GM21423 (cell line): Measurements from ENCODE around the gene CACNA2D3.

ENCODE experiments used
- ATAC-seq: cut with Tn5 transposase; IDR thresholded peaks from one replicate; pipeline ENCODE4 v1.9.1; 2021; ENCODE audit warnings: mild to moderate bottlenecking, moderate library complexity; ENCODE audit not compliant: unreplicated experiment

CACNA2D3 gene

DNA sequence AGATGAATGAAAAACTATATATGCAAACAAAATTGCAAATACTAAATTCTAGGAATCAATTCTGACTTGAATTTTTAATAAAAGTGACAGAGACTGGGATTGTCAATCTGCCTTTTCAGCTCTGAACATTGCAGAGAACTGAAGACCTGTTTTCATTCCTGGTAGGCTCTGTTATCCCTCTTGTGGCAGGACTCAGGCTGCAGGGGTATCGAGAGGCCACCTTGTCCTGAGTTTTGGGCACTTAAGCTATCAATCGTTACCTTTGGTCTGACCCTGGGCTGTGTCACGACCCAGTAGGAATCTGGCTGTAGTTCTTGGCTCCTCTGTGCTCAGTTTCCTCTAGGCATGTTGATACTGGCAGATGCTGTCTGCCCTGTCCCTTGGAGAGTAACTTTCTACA is 238.0 kb downstream of the CACNA2D3 start:
- ATAC-seq: no peak

DNA sequence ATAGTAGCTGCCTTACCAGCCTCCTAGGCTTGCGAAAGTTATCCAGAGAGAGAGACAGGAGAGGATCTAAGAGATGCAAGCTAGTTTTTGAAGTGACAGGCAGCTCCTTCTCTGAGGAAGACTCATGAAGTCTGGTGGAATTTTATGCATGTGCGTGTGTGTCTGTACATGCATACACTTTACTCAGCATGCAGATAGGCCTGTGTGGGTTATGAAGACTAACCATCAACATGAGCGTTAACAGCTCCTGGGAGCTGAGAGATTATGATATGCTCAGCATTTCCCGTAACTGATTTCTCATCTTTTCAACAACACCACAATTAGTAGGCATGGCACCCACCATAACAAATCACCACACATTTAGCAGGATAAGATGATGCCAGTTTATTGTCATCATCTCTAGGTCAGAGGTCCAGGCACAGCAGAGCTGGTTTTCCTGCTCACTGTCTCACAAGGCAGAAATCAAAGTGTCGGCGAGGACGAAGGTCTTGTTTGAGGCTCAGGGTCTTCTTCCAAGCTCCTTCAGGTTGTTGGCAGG is 239.5 kb downstream of the CACNA2D3 start:
- ATAC-seq: no peak

GRCh38 chr3:54366007-54366750 is 243.8 kb downstream of the CACNA2D3 start:
- ATAC-seq: no peak

DNA sequence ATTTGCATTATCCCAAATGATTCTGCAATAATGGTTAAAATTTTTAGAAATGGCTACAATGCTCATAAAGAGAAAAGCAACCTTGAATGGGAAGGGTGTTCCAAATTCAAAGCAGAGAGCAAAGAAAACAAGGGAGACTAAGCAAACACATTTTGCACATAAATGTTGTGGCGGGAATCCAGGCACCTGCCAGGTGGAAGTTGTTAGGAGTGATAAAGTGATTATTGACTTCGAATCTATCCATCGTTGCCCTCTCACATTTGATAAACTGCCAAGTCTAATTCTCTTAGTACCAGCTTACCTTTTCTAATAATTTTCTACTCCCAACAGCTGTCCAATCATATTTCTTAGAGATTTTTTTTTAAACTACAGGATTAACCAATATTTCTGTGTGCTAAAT is 244.5 kb downstream of the CACNA2D3 start:
- ATAC-seq: no peak

GRCh38 chr3:54372232-54372631 is 249.9 kb downstream of the CACNA2D3 start:
- ATAC-seq: no peak

DNA sequence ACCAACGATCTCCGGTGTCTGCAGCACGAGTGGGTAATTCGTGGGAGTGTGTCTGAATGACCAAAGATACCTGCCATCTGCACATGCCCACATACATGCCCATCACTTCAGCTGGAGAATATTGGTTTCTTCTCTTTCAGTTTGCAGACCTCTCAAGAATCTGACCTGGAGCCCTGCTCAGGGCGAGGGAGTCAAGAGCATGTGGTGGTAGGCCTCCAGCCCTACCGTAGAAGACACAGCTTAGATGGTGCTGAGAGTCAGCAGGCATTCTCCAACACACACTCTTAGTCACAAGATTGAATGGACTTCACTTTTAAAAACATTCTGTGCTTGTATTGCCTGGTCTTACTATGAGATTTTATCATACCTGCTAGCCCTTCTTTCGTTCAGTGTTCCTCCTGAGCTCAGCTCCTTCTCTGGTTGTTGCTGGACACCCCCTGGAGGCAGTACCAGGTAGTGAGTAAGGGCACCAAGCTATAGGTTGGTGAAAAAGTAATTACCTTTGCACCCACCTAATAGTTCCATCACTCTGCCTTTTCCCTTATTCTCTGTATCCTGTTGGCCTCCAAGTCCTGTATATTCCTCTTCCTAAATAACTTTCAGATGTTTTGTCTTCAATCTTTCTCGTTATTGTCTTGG is 252.0 kb downstream of the CACNA2D3 start:
- no peak for ATAC-seq

GRCh38 chr3:54376142-54376807 is 253.9 kb downstream of the CACNA2D3 start:
- no peak for ATAC-seq

- ATAC-seq: no peak
Measured at GRCh38 chr3:54376939-54377578, 254.7 kb downstream of the CACNA2D3 start.

GRCh38 chr3:54378184-54378583 is 255.8 kb downstream of the CACNA2D3 start:
- ATAC-seq: no peak

DNA sequence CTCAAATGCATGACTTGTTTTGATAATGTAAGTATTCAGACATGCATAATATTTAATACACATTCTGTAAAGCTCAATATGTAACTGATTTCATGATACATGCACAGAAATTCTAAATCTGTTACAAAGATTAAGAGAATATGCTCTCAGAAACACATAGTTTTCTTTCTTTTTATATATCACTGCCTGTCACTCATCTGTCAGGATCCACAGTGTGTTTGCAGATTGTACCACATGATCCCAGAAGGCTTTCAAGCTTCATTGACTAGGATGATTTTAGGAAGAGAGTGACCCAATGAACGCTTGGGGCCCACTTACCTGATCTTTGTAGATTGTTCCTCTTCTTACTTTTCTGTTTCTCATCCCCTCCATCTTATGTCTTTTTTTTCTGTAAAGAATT is 261.9 kb downstream of the CACNA2D3 start:
- ATAC-seq: no peak

DNA sequence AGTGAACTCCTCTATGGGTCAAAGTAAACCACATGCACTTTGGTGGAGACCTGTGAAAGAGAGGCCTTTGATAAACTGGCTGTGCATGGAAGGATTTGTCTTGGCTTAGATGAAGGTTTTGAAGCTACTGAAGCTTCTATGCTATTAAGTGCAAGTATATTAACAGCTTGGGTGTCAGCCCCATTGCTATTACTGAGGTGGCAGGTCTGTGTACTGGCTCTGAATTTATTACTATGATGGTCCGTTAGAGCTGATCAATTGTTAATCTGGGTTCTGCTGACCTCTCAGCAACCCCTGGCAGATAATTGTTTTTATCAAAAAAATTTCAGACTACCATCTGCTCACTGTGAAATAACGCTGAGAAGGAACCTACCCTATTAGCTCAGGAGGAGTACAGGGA is 268.2 kb downstream of the CACNA2D3 start:
- ATAC-seq: no peak

DNA sequence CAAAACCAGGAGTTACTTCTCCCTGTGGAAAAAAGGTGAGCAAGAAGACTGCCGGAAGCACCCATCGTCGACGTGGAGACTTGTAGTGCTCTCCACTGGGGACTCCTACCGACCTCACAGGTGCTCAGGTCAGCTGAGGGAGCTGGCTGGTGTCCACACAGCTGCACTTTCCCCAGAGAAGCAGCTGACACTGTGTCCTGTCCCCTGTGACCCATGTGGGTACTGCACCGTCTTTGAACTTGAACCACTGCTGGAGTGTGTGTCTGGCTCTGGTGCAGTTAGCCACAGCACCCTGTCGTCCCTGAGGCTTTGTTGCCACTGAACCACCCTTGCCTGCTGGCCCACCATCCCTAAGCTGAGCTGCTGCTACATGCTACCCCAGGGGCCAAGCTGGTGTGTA is 270.8 kb downstream of the CACNA2D3 start:
- no peak for ATAC-seq

GRCh38 chr3:54408328-54408727 is 286.0 kb downstream of the CACNA2D3 start:
- no peak for ATAC-seq

GRCh38 chr3:54421943-54422342 is 299.6 kb downstream of the CACNA2D3 start:
- ATAC-seq: no peak

DNA sequence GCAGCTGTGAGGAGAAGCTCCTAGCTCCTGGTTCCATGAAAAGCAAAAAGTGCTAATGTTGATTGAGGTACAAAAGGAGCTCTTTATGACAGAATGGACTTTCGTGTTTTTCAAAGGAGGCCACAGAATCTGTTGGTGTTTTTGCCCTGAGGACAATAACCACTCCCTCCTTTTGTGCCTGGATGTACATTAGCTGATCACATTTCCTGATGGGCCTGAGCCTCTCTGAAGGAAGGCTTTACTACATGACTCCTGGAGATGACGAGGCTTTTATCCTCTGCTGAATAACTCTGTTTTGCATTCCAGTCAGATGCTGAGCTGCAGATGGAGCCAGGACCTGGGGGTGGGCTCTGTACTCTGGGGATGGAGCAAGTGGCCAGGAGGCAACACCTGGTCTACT is 301.9 kb downstream of the CACNA2D3 start:
- ATAC-seq: no peak

DNA sequence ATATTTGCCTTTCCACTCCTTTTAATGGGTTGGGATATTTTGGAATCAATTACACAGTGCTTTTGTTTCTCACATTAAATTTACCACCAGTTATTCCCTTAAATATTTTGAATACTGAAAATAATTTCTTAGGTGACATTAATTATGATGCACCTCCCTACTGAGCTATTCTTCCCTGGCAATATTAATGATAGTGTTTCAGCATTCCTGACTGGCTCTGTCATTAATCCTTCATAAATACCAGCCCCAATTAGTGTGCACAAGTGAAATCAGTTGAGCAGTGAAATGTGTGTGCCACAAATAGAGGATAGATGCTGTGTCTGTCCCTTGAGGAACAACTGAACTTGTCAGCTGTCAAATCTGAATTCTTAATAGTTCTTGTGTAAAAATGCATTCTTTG is 304.0 kb downstream of the CACNA2D3 start:
- no peak for ATAC-seq

DNA sequence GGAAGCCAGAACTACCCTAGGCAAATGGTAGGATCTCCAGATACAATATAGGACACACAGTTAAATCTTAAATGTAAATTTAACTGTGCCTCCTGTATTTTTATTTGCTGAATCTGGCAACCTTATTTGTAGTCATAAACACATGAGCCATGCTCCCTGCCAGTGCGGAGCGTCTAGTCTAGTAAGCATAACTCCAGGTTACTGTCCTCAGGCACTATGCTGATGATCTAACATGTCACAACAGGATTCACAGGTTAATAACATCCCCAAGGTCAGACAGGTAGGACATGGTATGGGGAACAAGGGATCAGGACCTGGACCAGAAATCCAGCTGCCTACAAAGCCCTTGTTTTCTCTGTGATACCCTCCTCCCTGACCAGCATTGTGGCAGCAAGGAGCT is 305.1 kb downstream of the CACNA2D3 start:
- ATAC-seq: no peak

DNA sequence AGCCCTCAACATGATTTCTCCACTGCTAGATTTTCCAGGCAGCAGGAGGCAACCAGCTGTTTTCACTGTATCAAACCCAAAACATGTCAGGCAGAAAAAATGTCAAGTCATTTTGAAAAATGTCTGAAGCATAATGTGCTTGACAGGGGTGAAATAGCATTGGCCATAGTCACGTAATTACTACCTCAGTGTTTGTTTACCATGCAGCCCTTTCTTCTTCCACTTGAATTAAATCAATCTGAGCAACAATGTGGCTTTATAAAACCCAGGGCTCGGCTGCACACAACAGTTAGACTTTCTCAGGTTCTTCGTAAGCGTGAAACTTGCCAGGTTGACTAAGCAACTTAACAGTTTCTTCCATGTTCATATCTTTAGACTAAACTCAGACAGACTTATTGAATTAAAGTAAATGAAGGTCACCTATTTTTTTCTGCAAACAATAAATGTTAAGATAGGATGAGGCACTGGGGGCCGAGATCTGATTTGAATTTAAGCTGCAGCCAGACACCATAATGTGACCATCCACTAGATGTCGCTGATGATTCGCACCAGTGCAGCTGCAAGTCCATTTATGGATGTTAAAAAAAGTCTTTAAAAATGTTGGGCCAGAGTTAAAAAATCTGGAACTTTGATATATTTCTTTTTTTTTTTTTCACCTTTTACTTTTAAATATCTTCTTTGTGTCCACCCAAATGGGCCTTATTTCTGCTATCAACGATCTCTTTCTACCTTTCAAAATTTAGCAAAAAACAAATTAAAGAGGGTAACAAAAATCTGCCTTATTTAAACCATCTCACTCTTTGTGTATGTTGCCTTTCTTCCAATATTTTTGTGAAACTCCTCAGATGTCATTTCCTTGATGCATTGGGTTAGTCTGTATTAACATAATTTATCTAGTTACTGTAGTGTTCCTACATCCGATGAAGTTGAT is 305.9 kb downstream of the CACNA2D3 start:
- ATAC-seq: no peak

GRCh38 chr3:54432975-54433374 is 310.6 kb downstream of the CACNA2D3 start:
- no peak for ATAC-seq

DNA sequence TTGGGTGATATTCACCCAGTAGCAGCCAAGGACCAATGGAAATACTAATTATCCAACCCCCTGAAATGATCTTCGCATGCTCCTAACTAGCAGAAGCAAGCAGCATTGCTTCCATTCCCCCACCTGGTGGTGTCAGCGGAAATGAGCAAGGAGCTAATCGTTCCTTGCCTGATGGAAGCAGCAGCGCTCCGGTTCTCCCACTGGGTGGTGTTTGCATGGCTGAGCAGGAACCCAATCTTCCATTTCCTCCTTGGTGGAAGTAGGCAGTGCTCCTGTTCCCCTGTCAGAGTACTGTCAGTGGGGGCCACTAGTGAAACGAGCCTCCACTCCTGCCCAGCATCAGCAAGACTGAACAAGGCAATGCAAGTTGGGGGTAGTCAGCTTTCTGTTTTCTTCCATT is 311.5 kb downstream of the CACNA2D3 start:
- ATAC-seq: no peak
